ENCODE measurements around the gene HOXD3. TPM values are rescaled to one million over a fixed set of nuclear protein-coding genes. Genes with fewer than 3 reads are reported as not detected.

Gene HOXD3
- total RNA-seq, 2 experiments from 2014 or later: not detected

DNA sequence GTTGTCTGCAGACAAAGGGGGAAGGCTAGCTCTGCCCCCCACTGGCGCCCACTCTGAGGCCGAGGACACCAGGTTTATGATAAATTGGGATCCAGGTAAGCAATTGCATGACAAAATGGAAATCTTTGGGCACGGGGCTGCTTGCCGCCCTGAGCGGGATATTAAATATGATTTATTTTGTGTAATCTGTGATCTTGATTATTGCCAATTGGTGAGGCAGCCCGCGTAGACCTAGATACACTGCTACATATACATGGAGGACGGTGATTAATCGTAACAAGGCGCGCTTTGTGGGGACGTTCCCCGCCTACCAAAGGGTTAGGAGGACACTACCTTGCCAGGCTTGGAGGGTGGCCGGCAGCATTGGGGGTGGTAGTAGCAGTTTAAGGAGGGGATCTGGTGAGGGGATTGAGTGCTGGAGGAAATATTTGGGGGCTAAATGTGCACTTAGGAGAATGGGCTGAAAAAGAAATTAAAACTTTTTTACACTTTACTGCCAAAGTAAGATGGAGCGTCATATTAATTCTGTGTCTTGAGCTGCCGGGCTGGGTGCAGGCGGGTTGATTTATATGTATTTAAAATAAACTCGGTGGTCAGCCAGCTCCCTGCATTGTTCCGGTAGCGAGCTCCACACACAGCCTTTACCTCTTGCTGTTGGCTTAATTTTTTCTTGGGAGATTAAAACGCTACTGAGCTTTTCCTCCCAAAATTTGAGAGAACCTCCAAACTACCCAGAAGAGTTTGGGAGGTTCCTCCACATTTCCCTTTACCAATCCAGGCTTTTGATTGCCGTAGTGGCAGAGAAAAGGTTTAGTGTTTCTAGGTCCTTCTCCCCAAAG lies 4.1 kb downstream of the HOXD3 start:
- H3K4me2 ChIP-seq (ENCODE audit: low read length): no peak overlapping the region
- POLR2A ChIA-PET: no interaction called here

DNA sequence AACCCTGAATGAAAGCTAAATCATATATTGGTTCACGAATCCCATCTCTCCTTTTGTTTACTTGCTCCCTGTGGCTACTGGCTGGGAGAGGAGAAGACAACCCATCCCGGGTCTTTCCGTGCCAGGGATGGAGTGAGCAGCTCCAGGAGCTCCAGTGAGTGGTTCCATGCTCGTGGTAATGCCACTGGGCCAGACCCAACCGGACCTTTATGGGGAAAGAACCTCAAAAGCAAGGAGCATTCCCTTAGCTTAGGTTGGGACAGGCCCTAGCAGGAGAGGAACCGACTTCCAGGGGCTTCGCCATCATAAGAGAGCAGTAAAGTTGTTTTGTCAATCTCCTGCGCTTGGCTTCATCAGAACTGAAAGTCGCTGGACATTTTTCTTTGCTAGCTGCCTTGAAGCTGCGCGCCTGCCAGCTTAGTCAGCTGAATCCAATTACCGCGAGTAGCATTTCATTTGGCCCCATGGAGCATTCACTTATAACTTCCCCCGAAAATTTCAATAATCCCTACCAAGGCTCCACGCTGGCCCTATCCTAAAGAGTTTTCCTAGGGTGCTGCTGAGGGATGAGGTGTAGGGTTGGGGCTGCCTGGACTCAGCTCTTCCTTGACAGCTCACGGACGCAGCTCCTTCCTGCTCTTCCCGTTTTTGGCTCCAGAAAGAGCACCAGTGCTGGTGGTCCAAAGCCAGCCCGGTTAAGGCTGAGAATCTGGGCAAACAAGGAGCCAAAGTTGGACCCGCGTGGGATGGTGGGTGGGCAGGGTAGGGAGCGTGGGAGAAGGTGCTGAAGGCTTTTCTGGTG lies 4.9 kb downstream of the HOXD3 start:
- intact Hi-C loops (cut with micrococcal nuclease; ENCODE audit: unreplicated experiment): no loop called here
- no peak overlapping the region for H3K4me3 ChIP-seq (ENCODE audit: low read depth, low read length, poor library complexity, severe bottlenecking)
- no peak for DNase-seq (ENCODE audit: low spot score)
- no peaks in the 10 kb centered on the region for H3K9me2 ChIP-seq (ENCODE audit: insufficient read depth, low read length)
- ChIA-PET POLR2A (interaction anchor here (0.6 kb wide), 1 partner anchor 160 kb away, joined by 3 read pairs; no protein-coding TSS in a partner anchor), CTCF (ENCODE audit: unreplicated experiment) (interaction anchor here (1.0 kb wide), 1 partner anchor 35 kb away, joined by 3 read pairs; no protein-coding TSS in a partner anchor)
- TF ChIP-seq CTCF (conservative IDR thresholded peaks at IDR 0.05; ENCODE audit: low read length) (no peak), EZH2phosphoT487 (IDR thresholded peaks at IDR 0.05; ENCODE audit: borderline replicate concordance, low read depth, low read length) (no peak)
- H3K4me1 ChIP-seq (ENCODE audit: insufficient read depth, low read length, poor library complexity, severe bottlenecking): no peaks in the 10 kb centered on the region
- no TSS peak for BruUV-seq (replicated peaks)
- no peaks in the 10 kb centered on the region for H3K36me3 ChIP-seq (ENCODE audit: insufficient read depth, low read length)
- H3K79me2 ChIP-seq (ENCODE audit: insufficient read depth, low read depth, low read length): no peaks in the 10 kb centered on the region
- H3K9me3 ChIP-seq (ENCODE audit: low read length): no peaks in the 10 kb centered on the region
- no peak overlapping the region for H3K27ac ChIP-seq (ENCODE audit: low read depth, low read length, poor library complexity, severe bottlenecking)
- H3K4me2 ChIP-seq (ENCODE audit: low read length): no peak overlapping the region
- no peaks in the 10 kb centered on the region for H4K20me1 ChIP-seq (ENCODE audit: insufficient read depth, low read length)
- no peak overlapping the region for H2AFZ ChIP-seq (ENCODE audit: low read length)

More for the DNA sequence above, 4.1 kb downstream of the HOXD3 start:
- H3K9me2 ChIP-seq (ENCODE audit: insufficient read depth, low read length): no peaks in the 10 kb centered on the region
- no peak for TF ChIP-seq CTCF (conservative IDR thresholded peaks at IDR 0.05; ENCODE audit: low read length)
- no peak for TF ChIP-seq EZH2phosphoT487 (IDR thresholded peaks at IDR 0.05; ENCODE audit: borderline replicate concordance, low read depth, low read length)
- no peaks in the 10 kb centered on the region for H3K36me3 ChIP-seq (ENCODE audit: insufficient read depth, low read length)
- intact Hi-C loops (cut with micrococcal nuclease; ENCODE audit: unreplicated experiment): no loop called here
- no peaks in the 10 kb centered on the region for H4K20me1 ChIP-seq (ENCODE audit: insufficient read depth, low read length)
- DNase-seq (ENCODE audit: low spot score): no peak
- H3K9me3 ChIP-seq (ENCODE audit: low read length): no peaks in the 10 kb centered on the region
- H3K27ac ChIP-seq (ENCODE audit: low read depth, low read length, poor library complexity, severe bottlenecking): no peak overlapping the region
- no TSS peak for BruUV-seq (replicated peaks)
- no peak overlapping the region for H2AFZ ChIP-seq (ENCODE audit: low read length)
- H3K4me3 ChIP-seq (ENCODE audit: low read depth, low read length, poor library complexity, severe bottlenecking): no peak overlapping the region
- H3K79me2 ChIP-seq (ENCODE audit: insufficient read depth, low read depth, low read length): no peaks in the 10 kb centered on the region
- CTCF ChIA-PET (ENCODE audit: unreplicated experiment): interaction anchor here (1.0 kb wide), 1 partner anchor 34 kb away, joined by 3 read pairs; no protein-coding TSS in a partner anchor
- H3K4me1 ChIP-seq (ENCODE audit: insufficient read depth, low read length, poor library complexity, severe bottlenecking): no peaks in the 10 kb centered on the region

All from OCI-LY7 (cell line).